K562 treated with DMSO at 1 percent for 12 hours (cell line): Measurements from ENCODE around the gene ZFP92. TPM values are rescaled to one million over a fixed set of nuclear protein-coding genes. Genes with fewer than 3 reads are reported as not detected.

ENCODE experiments used
- total RNA-seq: library from RNA; unstranded; fragments of 300-600 nt; gene quantifications from 2 replicates; pipeline ENCODE4 v1.2.3, GENCODE V29; 2022; ENCODE audit not compliant: insufficient read depth

The ZFP92 gene, protein sequence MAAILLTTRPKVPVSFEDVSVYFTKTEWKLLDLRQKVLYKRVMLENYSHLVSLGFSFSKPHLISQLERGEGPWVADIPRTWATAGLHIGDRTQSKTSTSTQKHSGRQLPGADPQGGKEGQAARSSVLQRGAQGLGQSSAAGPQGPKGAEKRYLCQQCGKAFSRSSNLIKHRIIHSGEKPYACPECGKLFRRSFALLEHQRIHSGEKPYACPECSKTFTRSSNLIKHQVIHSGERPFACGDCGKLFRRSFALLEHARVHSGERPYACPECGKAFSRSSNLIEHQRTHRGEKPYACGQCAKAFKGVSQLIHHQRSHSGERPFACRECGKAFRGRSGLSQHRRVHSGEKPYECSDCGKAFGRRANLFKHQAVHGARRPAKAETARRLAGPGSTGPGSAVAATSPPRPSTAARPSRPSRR
- 0.97 and 4.2 TPM in 2 replicates for total RNA-seq

DNA sequence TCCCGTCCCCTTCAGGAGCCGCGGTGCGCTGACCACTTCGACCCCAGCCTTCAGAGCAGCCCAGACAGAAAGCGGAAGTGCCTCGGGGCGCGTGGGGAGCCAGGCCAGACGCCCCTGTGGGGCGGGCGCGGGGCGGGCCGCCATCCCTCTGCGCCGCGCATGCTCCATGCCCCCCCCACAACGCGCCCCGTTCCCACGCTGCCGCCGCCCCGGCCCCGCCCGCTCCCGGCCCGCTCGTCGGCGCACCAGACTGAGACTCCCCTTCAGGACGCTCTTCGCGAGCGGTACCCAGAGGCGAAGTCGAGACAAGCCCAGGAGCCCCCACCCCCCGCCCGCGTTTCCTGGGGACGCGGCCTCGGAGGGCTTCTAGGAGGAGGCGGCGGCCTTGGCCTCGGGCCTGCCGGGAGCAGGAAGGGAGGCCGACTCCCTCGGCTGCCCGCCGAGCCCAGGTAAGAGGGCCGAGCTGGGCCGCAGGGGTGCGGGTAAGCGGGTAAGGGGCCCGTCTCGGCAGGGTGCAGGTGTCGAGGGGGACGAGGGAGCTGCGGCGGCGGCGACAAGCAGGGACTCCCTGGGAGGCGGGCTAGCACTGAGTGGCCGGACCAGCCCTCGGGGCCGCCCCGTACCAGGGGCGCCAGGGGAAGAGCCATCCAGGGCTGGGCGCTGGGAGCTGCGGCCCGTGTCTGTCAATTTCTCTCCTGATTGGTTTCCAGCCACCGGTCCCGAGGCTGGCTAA, at the start of gene ZFP92:
ZFP92 (plus strand) TSS at position 218 of the 733 bp plus-strand sequence. CDS start 6,851 bp downstream, outside the sequence.

DNA sequence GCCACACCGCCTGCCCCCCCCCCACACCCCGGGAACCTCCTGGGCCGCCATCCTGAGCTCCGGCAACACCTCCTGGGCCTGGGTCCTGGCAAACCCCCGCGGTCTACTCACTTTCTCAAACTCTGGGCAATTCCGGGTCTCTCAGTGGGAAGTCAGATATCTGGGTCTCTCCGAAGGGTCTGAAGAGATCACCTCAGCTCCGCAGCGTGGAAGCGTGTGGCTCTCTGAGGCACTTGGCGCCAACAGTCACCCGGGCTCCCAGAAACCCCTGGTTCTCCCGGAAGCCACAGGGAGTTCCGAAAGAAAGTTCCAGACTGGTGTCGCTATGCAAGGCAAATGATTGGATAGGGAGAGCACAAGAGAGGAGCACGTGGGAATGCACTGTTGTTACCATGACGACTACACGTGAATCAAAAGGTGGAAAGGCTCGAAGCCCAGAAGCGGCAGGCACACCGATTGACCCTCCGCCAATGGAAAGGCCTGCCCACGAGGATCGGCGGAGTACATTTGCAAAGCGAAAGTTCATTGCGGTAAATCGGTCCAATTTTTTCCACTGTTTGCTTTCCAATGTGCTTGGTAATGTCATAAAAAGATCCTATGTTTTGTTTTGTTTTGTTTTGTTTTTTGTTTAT, 10.0 kb upstream of the ZFP92 start, which contains the start of gene PNMA6E:
PNMA6E (minus strand) TSS at position 218 of the 632 bp plus-strand sequence. CDS start 2,501 bp downstream, outside the sequence.

DNA sequence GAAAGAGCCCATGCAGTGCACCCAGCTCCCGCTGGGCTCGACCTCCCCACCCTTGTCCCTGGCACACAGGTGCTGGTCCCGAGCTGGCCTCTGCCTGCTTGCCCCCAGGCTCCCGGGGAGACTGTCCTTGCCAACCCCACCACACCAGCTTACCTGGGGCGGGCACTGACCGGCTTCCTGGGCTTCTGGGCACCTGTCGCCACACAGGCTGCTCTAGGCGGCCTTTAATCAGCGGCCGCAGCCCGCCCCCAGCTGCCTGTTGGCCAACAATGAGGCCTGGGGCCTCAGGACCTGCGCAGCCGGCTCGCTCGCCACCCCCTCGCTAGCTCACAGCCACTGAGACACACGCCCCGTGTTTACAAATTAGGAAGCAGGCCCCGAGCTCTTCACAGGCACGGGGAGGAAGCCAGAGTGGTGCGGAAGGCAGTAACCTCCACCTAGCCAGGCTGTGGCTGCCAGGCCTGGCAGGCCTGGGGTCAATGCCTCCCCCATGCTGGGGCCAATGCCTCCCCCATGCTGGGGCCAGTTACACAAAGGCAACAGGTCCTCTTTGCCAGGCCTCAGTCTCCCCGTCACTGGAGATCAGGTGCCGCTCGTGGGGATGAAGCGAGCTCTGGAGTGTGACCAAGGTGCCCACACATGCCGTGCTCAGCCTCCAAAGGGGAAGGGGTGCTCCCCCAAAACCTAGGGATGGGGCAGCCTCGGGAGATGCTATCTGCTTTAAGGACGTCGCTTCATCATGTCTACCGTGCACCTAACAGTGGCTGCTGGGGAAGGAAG, 34.8 kb downstream of the ZFP92 start, which contains the start of gene TREX2:
TREX2 (minus strand) TSS at position 201 of the 780 bp plus-strand sequence. CDS start 626 bp downstream, outside the sequence.

Other genes starting within 250 kb of the ZFP92 start
- 52.7 and 55.8 TPM in 2 replicates for gene MAGEA1, start 232.2 kb upstream of the ZFP92 start, total RNA-seq
- not detected in 2 replicates for gene PNMA6F, start 89.7 kb upstream of the ZFP92 start, total RNA-seq
- gene ZNF275, start 77.3 kb upstream of the ZFP92 start, total RNA-seq = 5.3 and 22.2 TPM in 2 replicates
- not detected in 2 replicates for gene PNMA6E, start 10.1 kb upstream of the ZFP92 start, total RNA-seq
- 1.4 and 5.5 TPM in 2 replicates for gene TREX2, start 34.6 kb downstream of the ZFP92 start, total RNA-seq
- gene HAUS7, start 59.1 kb downstream of the ZFP92 start, total RNA-seq = 42.5 and 50.5 TPM in 2 replicates
- not detected in 2 replicates for gene BGN, start 83.5 kb downstream of the ZFP92 start, total RNA-seq
- gene ATP2B3, start 106.2 kb downstream of the ZFP92 start, total RNA-seq = not detected in 2 replicates
- 35.3 and 39.6 TPM in 2 replicates for gene CCNQ, start 187.7 kb downstream of the ZFP92 start, total RNA-seq
- 2.4 and 2.9 TPM in 2 replicates for gene DUSP9, start 235.7 kb downstream of the ZFP92 start, total RNA-seq